Hematopoietic multipotent progenitor cell treated with erythropoietin and hydrocortisone succinate and interleukin-3 and kit ligand, for 6 days (in vitro differentiated cells): ENCODE results near the gene PTX4.

Experiments
- DNase-seq: peaks from one replicate; pipeline ENCODE4 v3.0.0-alpha.2; 2015

The PTX4 gene

GRCh38 chr16:1458336-1458976 lies 30.3 kb downstream of the PTX4 start:
- DNase-seq = no peak

DNA sequence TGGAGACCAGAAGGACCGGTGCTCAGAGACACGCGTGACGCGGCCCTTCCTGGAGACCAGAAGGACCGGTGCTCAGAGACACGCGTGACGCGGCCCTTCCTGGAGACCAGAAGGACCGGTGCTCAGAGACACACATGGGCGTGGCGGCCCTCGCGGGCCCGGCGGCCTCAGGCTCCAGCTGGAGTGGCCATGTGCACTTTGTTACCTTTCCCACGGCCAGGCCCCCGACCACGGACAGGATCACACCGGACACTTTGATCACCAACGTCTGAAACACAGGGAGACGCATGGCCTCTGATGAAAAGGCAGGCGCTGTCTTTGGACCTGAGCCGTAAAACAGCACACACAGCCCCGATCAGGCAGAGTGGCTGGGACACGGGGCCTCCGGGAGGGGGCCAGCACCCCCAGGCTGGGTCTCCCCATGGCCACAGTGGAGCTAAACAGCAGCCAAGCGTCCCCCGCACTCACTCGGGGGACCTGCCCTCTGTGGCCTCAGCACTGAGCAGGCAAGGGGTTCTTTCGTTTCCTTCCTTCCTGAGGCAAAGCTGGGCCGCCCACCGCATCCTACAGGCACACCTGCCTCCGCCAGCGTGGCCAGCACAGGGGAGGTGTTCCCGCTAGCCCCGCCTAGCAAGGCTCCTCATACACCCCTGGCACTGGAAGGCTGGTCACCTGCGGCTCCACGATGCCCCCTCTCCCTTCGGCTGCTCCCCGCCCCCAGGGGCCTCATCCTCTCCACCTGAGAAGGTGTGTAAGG lies 31.1 kb downstream of the PTX4 start:
- DNase-seq = no peak

GRCh38 chr16:1456951-1457350 lies 31.8 kb downstream of the PTX4 start:
- DNase-seq = no peak

GRCh38 chr16:1455190-1456171 lies 33.3 kb downstream of the PTX4 start:
- DNase-seq = no peak

DNA sequence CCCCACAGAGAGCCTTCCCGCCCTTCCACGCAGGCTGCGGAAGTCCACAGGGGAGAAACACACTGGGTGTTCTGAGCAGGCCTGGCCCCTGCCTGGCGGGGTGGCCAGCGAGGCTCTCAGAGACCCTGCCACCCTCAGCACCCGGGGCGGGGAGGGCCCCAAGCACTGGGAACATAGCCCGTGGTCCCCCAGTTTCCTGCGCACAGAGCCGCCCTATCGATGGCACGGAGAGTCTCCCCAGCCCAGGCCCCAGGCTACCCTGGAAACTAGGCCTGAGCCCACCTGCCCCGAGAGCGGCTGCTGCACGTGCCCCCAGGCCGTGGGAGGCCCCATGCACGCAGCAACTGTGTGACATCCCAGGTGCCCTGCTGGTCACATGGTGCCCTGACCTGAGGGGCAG lies 34.2 kb downstream of the PTX4 start:
- no peak for DNase-seq

DNA sequence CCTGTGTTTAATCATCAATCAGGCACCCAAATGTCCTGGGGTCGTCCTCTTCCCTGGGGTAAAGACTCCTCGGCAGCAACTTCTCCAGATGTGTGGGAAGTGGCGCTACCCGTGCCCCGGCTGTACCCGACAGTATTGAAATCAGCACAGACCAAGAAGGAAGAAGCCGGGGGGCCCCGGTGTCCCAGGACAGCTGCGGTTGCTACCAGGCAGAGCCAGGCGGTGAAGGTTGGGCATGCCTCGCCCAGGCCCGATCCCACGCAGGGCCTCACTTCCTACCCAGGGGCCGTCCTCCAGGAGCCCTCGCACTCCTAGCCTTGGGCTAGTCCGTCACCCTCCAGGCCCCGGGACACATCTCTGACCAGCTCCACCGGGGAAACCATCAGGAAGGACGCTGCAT lies 35.4 kb downstream of the PTX4 start:
- DNase-seq = no peak

DNA sequence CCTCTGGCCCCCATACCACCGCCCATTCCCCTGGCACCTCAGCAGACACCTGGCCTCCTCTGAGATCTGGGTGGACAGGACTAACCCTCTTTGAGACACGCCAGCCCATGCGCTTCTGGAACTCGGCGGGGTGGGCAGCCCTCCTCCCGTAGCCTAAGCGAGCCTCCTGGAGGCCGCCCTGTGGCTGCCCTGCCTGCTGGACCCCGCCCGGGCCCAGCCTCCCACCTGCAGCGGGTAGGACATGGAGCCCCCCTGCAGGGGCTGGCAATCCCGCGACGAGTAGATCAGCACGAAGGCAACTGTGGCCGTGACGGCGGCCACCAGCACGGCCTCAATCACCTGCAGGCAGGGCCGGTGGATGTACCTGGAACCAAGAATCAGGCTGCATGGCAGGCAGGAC lies 36.2 kb downstream of the PTX4 start:
- DNase-seq = no peak

- no peak for DNase-seq
These were observed 36.9 kb downstream of the PTX4 start for GRCh38 chr16:1451702-1452392.

DNA sequence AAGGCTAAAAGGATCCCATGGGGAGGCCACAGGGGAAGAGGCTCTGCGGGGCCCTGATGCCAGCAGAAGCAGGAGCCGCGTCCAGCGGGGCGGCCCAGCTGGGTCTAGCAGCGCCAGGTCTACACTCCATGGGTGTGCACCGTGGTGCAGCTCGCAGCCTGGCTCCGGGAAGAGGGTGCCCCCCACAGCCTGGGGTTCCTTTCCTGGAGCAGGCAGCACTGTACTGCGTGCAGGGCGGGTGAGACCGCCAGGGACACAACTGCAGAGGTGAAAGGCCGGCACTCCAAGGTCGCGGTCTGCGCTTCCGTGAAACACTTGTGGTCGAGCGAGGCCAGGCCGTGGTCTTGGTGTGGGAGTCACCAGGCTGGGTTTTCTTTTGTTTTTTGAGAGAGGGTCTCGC lies 37.9 kb downstream of the PTX4 start:
- DNase-seq = no peak

GRCh38 chr16:1450218-1450617 lies 38.5 kb downstream of the PTX4 start:
- no peak for DNase-seq

DNA sequence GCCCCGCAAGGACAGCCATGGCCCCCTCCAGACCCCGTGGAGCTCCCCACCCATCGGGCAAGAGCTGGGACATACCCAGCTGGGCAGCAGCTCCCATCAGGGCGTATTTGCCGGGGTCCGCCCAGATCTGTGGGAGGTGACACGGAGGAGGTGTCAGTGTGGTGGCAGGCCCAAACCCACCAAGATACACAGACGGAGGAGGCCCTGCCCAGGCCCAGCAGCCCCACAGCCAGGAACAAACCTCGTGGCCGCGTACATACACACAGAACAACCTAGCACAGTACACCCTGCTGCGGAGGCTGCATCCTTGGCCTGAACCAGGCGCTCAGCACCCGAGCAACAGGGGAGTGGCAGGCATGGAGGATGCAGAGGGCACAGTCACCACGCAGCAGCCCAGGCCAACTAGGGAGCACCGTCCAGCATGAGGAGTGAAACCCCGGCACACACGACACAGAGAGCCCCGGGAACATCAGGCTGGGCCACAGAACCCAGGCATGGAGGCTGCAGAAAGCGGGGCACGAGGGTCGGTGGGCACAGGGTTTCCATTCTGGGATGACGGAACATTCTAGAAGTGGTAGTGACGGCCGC lies 39.4 kb downstream of the PTX4 start:
- no peak for DNase-seq

DNA sequence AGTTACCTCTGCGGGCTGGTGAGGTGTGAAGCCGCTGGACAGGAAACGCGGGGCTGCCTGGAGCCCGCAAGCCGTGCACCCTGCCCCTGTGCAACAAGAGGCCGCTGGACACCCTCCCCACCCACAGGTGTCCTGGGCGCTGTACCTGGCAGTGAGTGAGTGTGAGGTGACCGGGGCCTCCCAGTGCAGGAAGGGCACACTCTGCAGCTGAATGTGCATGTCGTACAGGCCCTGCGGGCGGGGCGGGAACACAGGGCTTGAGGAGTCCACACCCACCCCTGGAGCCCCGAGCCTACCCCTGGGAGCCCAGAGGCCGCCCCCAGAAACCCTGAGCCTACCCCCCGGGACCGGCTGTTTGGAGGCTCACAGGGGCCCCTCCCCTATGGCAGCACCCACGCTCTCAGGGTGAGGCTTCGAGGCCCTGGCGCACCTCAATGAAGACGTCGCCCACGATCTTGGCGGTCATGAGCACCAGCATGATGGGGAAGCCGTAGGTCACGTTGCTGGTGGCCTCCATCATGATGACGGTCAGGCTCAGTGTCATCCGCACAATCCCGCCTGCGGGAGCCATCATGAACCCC lies 40.1 kb downstream of the PTX4 start:
- no peak for DNase-seq

GRCh38 chr16:1447965-1448364 lies 40.8 kb downstream of the PTX4 start:
- no peak for DNase-seq

- DNase-seq = no peak
These were observed 42.3 kb downstream of the PTX4 start for GRCh38 chr16:1446296-1447080.

DNA sequence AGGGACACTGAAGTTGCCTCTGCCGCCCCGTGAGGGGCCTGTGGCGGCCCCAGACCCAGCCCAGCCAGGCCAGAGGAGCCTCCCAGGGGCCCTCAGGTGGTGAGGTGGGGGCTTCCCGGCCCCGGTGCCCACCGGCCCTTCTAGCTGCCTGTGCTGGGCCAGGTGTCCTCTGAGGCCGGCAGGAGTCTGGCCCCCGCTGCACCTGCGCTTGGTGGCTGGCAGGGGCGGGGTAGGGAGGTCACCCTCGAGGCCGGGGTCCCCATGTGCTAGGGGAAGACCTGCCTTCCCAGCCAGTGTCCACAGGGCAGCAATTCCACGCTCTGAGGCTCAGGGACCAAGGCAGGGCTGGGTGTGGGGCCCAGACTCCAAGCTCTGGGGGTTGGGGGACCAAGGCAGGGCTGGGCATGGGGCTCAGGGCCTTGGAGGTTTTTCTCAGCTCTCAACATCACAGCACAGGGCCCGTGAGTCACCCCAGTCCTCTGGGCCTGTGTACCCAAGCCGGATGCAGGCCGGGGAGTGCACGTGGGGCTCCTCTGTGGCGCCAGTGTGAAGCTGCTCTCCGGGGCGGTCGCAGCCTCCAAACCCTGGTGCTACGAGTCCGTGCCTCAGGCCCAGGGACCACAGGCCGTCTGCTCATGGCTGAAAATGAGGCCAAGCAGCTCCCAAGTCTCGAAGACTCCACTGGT lies 43.1 kb downstream of the PTX4 start:
- DNase-seq = no peak

DNA sequence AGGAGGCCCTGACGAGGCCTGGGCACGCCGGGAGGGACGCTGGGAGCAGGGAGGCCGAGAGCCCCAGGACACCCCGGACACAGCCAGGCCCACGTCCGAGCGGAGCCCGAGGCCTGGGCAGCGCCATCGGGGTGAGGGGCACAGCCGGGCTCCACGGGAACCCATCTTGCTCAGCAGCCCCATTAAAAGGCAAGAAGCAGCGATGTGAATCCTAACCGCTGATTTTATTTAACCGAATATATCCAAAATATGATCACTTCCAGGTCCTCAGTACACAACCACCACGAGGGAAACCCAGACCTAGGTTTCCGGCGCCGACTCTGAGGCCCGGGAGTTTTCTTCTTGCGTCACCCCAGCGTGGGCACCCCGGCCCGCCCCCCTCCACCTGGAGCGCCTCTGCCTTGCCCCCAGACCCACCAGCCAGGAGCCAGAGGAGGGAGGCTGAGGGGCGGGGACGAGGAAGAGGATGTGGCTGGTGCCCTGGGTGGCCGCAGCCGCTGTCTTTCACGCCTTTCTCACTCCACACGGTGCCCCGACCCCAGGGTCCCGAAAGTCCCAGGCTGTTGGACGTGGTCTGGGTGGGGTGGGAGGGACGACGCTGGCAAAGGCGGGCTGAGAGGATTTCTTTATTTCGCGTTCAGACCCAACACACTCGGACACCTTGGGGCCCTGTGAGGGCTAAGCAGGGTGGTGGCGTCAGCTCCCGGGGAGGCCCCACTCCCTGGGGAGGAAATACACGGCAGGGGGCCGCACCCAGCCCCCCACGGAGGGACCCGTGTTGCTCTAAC lies 43.8 kb downstream of the PTX4 start:
- DNase-seq = no peak

- DNase-seq = no peak
These were observed 44.6 kb downstream of the PTX4 start, which contains the start of gene CCDC154 for GRCh38 chr16:1443980-1444729. Gene CCDC154 (minus strand): TSS chr16:1444556. CDS start chr16:1444322, 234 bp downstream.

DNA sequence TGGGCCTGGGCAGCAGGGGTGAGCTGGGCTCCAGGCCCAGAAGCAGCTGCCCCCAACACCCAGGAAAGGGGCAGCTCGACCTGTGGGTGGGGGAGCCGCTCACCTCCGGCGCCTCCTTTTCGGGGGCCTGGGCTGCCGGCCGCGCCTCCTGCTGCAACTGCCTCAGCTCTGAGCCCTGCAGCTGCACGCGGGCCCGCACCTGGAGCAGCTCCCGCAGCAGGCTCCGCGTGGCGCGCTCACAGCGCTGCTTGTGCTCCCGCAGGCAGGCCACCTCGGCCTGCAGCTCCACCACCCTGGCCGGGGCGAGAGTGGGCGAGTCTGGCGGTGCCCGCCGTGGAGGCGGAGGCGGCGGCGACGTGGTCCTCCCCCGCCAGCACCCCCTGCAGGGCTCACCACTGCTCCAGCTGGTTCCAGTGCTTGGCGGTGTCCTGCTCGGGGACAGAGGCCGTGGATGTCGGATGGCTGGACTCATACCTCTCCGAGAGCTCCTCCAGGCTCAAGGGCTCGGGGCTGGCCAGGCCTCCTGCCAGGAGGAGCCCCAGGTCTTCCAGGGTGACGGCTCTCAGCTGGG lies 45.3 kb downstream of the PTX4 start:
- DNase-seq = no peak

- no peak for DNase-seq
These were observed 46.0 kb downstream of the PTX4 start for GRCh38 chr16:1442697-1443096.
